ENCODE measurements around the gene SPATA12.

Gene SPATA12

GRCh38 chr3:57085211-57085610 lies 24.7 kb downstream of the SPATA12 start:
- DNase-seq = no peak

GRCh38 chr3:57086201-57086600 lies 25.7 kb downstream of the SPATA12 start:
- no peak for DNase-seq

- DNase-seq = no peak
Measured at GRCh38 chr3:57087361-57088092, 27.1 kb downstream of the SPATA12 start.

GRCh38 chr3:57088503-57088902 lies 28.0 kb downstream of the SPATA12 start:
- DNase-seq = no peak

GRCh38 chr3:57089043-57089442 lies 28.6 kb downstream of the SPATA12 start:
- DNase-seq = no peak

GRCh38 chr3:57091521-57092273 lies 31.2 kb downstream of the SPATA12 start:
- no peak for DNase-seq

- DNase-seq = no peak
Measured at GRCh38 chr3:57093489-57093888, 33.0 kb downstream of the SPATA12 start.

GRCh38 chr3:57093971-57094535 lies 33.6 kb downstream of the SPATA12 start:
- no peak for DNase-seq

- no peak for DNase-seq
Measured at GRCh38 chr3:57094575-57094974, 34.1 kb downstream of the SPATA12 start.

- no peak for DNase-seq
Measured at GRCh38 chr3:57095363-57095762, 34.9 kb downstream of the SPATA12 start.

- no peak for DNase-seq
Measured at GRCh38 chr3:57097536-57097935, 37.1 kb downstream of the SPATA12 start.

GRCh38 chr3:57098418-57099310 lies 38.2 kb downstream of the SPATA12 start:
- DNase-seq = no peak

GRCh38 chr3:57100046-57100695 lies 39.7 kb downstream of the SPATA12 start:
- peak; percentile 54 for DNase-seq

GRCh38 chr3:57105585-57105984 lies 45.1 kb downstream of the SPATA12 start:
- DNase-seq = no peak

- DNase-seq = no peak
Measured at GRCh38 chr3:57108684-57109083, 48.2 kb downstream of the SPATA12 start.

- DNase-seq = no peak
Measured at GRCh38 chr3:57109437-57110199, 49.2 kb downstream of the SPATA12 start.

- no peak for DNase-seq
Measured at GRCh38 chr3:57110214-57110613, 49.8 kb downstream of the SPATA12 start.

- no peak for DNase-seq
Measured at GRCh38 chr3:57110798-57111197, 50.3 kb downstream of the SPATA12 start.

GRCh38 chr3:57112206-57112605 lies 51.7 kb downstream of the SPATA12 start:
- no peak for DNase-seq

- DNase-seq = no peak
Measured at GRCh38 chr3:57116501-57116900, 56.0 kb downstream of the SPATA12 start.

- no peak for DNase-seq
Measured at GRCh38 chr3:57118254-57118653, 57.8 kb downstream of the SPATA12 start.

- DNase-seq = no peak
Measured at GRCh38 chr3:57120040-57120439, 59.6 kb downstream of the SPATA12 start.

Measured in GF-D8 (cell line).